ENCODE measurements around the gene FEV. TPM values are rescaled to one million over a fixed set of nuclear protein-coding genes. Genes with fewer than 3 reads are reported as not detected.
A peak's percentile ranks its signal among the peaks of the same experiment; 100 is the strongest.

FEV gene
- total RNA-seq, 4 donors from 2014 or later, result not detected

DNA sequence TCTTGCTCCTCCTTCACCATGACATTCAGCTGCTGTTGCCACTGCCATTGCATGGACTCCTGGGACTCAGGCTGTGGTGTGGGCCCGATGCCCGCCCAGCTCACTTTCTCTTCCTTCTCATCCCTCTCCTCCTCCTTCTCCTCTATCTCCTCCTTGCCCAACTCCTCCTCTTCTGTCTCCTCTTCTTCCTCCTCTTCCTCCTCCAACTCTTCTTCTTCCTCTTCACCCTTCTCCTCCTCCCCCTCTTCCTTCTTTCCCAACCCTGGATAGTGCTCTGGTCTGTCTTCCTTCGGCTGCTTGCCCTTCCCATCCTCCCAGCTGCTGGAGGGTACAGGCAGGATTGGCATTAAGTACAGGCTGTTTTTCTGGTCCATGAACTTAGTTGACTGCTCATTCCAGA lies 19.0 kb upstream of the FEV start:
- Histone ChIP-seq H3K27me3 (peaks cover 100% of the 10 kb centered on the region), H3K4me3 (no peak overlapping the region), H3K9me3 (no peaks in the 10 kb centered on the region), H3K36me3 (no peaks in the 10 kb centered on the region), H3K27ac (no peak overlapping the region), H3K4me1 (peaks cover 0 to 25% (median 21%) of the 10 kb centered on the region in 3 donors)
- 73 to 90% methylated on average over 3 of the region's 3 CpGs for WGBS, 2 donors (ENCODE audit: low coverage in 1 of 2)
- TF ChIP-seq, protein P1, sequence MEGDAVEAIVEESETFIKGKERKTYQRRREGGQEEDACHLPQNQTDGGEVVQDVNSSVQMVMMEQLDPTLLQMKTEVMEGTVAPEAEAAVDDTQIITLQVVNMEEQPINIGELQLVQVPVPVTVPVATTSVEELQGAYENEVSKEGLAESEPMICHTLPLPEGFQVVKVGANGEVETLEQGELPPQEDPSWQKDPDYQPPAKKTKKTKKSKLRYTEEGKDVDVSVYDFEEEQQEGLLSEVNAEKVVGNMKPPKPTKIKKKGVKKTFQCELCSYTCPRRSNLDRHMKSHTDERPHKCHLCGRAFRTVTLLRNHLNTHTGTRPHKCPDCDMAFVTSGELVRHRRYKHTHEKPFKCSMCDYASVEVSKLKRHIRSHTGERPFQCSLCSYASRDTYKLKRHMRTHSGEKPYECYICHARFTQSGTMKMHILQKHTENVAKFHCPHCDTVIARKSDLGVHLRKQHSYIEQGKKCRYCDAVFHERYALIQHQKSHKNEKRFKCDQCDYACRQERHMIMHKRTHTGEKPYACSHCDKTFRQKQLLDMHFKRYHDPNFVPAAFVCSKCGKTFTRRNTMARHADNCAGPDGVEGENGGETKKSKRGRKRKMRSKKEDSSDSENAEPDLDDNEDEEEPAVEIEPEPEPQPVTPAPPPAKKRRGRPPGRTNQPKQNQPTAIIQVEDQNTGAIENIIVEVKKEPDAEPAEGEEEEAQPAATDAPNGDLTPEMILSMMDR (IDR thresholded peaks at IDR 0.05), result no peak
- TF ChIP-seq POLR2AphosphoS5 (IDR thresholded peaks at IDR 0.05) (no peak), EP300 (IDR thresholded peaks at IDR 0.05) (no peak), POLR2A (IDR thresholded peaks at IDR 0.05) (no peak)
- ATAC-seq, result no peak

DNA sequence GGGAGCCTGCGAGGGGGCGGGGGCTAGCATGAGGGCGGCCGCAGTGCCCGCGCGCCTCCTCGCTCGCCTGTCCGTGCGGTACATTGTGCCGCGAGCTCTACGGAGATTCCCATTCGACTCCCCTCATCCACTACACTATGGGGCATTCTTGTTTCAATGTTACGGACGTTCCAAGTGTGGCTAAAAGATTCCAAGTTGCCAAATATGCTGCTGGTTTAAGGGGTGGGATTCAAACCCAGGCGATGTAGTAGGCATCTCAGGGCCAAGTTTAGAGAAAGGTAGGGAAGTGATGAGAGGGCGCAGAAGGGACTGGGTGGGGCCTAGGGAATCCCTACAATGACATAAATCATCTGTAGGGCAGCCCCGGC lies 18.3 kb upstream of the FEV start:
- Histone ChIP-seq H3K36me3 (no peaks in the 10 kb centered on the region), H3K4me1 (peaks cover 0 to 25% (median 21%) of the 10 kb centered on the region in 3 donors), H3K27ac (no peak overlapping the region), H3K4me3 (peak overlapping the region in 1 of 2 donors; percentile 11), H3K9me3 (no peaks in the 10 kb centered on the region), H3K27me3 (peaks cover 100% of the 10 kb centered on the region)
- TF ChIP-seq, protein P1 (IDR thresholded peaks at IDR 0.05), result peak in 1 of 4 experiments; percentile 40
- TF ChIP-seq POLR2A (IDR thresholded peaks at IDR 0.05), result no peak
- 0 to 44% methylated on average over 3 of the region's 20 CpGs for WGBS, 2 donors (ENCODE audit: low coverage in 1 of 2)
- ATAC-seq, result no peak

- WGBS, 2 donors (ENCODE audit: low coverage in 1 of 2), result no CpG with 5 or more reads among the region's 72 CpGs
- H3K27me3 ChIP-seq, result peaks cover 98% of the 10 kb centered on the region
- no peak for TF ChIP-seq EP300 (IDR thresholded peaks at IDR 0.05)
- TF ChIP-seq, protein P1 (IDR thresholded peaks at IDR 0.05), result peak in 1 of 4 experiments; percentile 25
- H3K36me3 ChIP-seq, result no peaks in the 10 kb centered on the region
- H3K27ac ChIP-seq, result no peak overlapping the region
- H3K9me3 ChIP-seq, result no peaks in the 10 kb centered on the region
- peak; percentile 21 for ATAC-seq
- peaks cover 0 to 25% (median 21%) of the 10 kb centered on the region in 3 donors for H3K4me1 ChIP-seq
- H3K4me3 ChIP-seq, result peak overlapping the region in 1 of 2 donors; percentile 11
Observed at GRCh38 chr2:219002395-219003266, 17.6 kb upstream of the FEV start.

DNA sequence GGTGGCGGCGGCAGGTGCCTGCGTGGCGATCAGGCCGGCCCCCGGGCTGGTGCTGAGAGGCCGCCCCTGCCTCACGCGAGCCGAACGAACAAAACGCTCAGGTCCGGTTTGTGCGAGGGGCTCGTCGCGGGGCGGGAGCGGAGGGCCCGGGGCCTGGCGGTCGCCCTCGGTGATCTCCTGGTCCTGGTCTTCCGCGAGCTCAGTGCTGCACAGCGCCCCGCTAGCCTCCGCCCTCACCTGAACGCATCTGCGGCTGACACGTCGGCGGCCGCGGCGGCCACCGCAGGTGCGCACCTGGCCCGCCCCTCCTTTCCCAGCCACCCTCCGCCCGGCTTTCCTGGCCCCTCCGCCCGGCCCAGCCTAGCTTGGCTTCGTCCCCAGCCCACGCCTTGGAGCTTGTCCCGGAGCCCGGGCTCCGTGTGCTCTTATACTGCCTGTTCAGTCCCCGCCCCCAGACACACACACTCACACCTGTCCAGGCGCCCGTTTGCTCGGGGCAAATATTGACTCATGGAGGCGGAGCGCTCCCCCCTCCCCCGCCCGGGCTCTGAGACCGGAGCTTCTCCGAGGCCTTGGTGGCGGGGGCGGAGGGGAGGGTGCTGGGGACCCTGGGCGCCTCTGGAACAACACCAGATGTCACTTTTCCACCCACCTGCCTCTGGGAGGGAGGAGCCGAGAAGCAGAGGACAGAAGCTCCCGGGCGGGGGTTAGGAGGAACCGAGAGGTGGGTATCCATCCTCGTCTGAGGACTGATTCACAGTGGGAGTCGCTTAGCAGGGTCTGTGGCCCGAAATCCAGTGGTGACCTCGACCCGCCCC lies 16.8 kb upstream of the FEV start:
- no peak for TF ChIP-seq POLR2A (IDR thresholded peaks at IDR 0.05)
- no peak for TF ChIP-seq POLR2AphosphoS5 (IDR thresholded peaks at IDR 0.05)
- no peak for ATAC-seq

DNA sequence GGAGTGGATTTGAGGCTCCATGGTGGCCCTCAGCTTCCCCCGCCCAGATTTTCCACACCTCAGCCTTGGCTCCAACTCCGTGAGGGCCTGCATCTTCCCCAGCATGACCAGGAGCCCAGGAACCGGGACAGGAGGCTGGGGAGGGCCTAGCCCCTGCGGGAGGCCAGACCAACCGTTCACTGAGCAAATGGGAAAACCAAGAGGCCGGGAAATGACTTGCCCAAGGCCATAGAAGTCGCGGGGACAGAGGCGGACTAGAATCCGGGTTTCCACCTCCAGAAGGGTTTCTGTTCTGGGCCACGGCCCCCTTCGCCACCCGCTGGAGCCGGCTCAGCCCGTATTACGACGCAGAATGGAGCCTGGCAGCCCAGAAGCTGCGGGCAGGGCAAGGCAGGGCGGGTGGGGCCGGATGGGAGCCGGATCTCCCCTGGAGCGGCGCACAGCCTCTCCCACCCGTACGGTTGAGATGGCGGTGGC lies 16.2 kb upstream of the FEV start:
- no peaks in the 10 kb centered on the region for H3K36me3 ChIP-seq
- WGBS, 2 donors (ENCODE audit: low coverage in 1 of 2), result no CpG with 5 or more reads among the region's 26 CpGs
- no peak for TF ChIP-seq POLR2AphosphoS5 (IDR thresholded peaks at IDR 0.05)
- no peak for TF ChIP-seq EP300 (IDR thresholded peaks at IDR 0.05)
- TF ChIP-seq, protein P1 (IDR thresholded peaks at IDR 0.05), result no peak
- no peak for TF ChIP-seq POLR2A (IDR thresholded peaks at IDR 0.05)
- H3K27ac ChIP-seq, result no peak overlapping the region
- H3K9me3 ChIP-seq, result no peaks in the 10 kb centered on the region
- H3K4me3 ChIP-seq, result no peak overlapping the region
- H3K4me1 ChIP-seq, result peaks cover 0 to 30% (median 23%) of the 10 kb centered on the region in 3 donors
- peaks cover 98% of the 10 kb centered on the region for H3K27me3 ChIP-seq
- no peak for ATAC-seq

More for the DNA sequence above, 16.8 kb upstream of the FEV start:
- H3K9me3 ChIP-seq, result no peaks in the 10 kb centered on the region
- no peak overlapping the region for H3K27ac ChIP-seq
- WGBS, 2 donors (ENCODE audit: low coverage in 1 of 2), result 0 to 2% methylated on average over 1 to 12 of the region's 70 CpGs
- H3K4me3 ChIP-seq, result no peak overlapping the region
- no peaks in the 10 kb centered on the region for H3K36me3 ChIP-seq
- peaks cover 98% of the 10 kb centered on the region for H3K27me3 ChIP-seq
- H3K4me1 ChIP-seq, result peaks cover 0 to 25% (median 21%) of the 10 kb centered on the region in 3 donors

Data from gastroesophageal sphincter (tissue), 4 donors.